ENCODE data around the gene BRI3BP.

DNA sequence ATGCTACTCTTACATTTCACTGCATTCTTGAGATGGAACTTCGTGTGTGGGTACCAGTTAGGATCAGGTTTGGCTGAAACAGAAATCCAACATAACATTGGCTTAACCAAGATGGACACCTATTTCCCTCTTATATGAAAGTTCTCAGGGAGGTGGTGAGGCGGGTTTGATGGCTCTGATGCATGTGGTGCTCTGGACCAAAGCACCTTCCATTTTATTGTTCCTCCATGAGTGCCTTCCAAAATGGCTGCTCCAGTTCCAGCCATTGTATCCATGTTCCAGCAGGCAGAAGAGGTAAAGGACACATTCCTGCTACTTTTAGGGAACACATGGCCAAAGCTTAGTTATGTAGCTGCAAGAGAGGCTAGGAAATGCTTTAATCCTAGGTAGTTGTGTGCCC lies 29.6 kb downstream of the BRI3BP start:
- TF ChIP-seq EZH2phosphoT487 (IDR thresholded peaks at IDR 0.05; ENCODE audit: borderline replicate concordance): no peak
- TF ChIP-seq CTCF (conservative IDR thresholded peaks at IDR 0.05; ENCODE audit: low read length): no peak

Measured in Loucy (cell line).